PC-9 (cell line): ENCODE measurements around the gene SLC4A1AP. TPM values are rescaled to one million over a fixed set of nuclear protein-coding genes. Genes with fewer than 3 reads are reported as not detected.

ENCODE experiments used
- BruUV-seq: library from RNA; stranded (reverse); fragments of 400-500 nt; replicated peaks from 2 replicates; lab custom pipeline; 2021; lab: Mats Ljungman, UMichigan
- CTCF ChIA-PET: fragments of 300-600 bp; sonication (Branson Sonifier 250); formaldehyde crosslinking; loops from one replicate; lab custom pipeline; 2022; ENCODE audit warnings: antibody characterized with exemption; lab: Charles Lee
- POLR2A ChIA-PET: fragments of 300-600 bp; sonication (Branson Sonifier 250); formaldehyde crosslinking; loops from one replicate; lab custom pipeline; 2022; ENCODE audit warnings: antibody characterized with exemption; ENCODE audit not compliant: unreplicated experiment; lab: Charles Lee
- DNase-seq, 2 experiments: peaks; one replicate each; pipeline versions ENCODE4 v3.0.0 to v3.0.0-alpha.2; 2015 to 2022; ENCODE audit warnings: mixed read lengths in 1 of 2
- H2AFZ ChIP-seq: fragments of 200-600 bp; sonication (generic); 2 replicates; pipeline ENCODE4 v1.8.1; 2017; ENCODE audit warnings: antibody characterized with exemption
- H3F3A ChIP-seq: fragments of 200-600 bp; sonication (generic); 2 replicates; pipeline ENCODE4 v1.8.1; 2017; ENCODE audit warnings: antibody characterized with exemption, mild to moderate bottlenecking, low read depth; ENCODE audit not compliant: insufficient read depth
- H3K27ac ChIP-seq: fragments of 200-600 bp; sonication (generic); 2 replicates; pipeline ENCODE4 v1.6.1; 2016; ENCODE audit warnings: mixed run types
- H3K27me3 ChIP-seq: fragments of 200-600 bp; sonication (generic); 2 replicates; pipeline ENCODE4 v1.6.1; 2016; ENCODE audit warnings: low read depth, mixed run types; ENCODE audit not compliant: insufficient read depth
- H3K36me3 ChIP-seq: fragments of 200-600 bp; sonication (generic); 2 replicates; pipeline ENCODE4 v1.6.1; 2016; ENCODE audit warnings: low read depth, mixed run types
- H3K4me1 ChIP-seq: fragments of 200-600 bp; sonication (generic); replicated peaks from 2 replicates; pipeline ENCODE4 v1.6.1; 2016; ENCODE audit warnings: mixed run types; ENCODE audit not compliant: insufficient read depth
- H3K4me2 ChIP-seq: fragments of 200-600 bp; sonication (generic); 2 replicates; pipeline ENCODE4 v1.6.1; 2017; ENCODE audit warnings: mixed run types
- H3K4me3 ChIP-seq: fragments of 200-600 bp; sonication (generic); 2 replicates; pipeline ENCODE4 v1.6.1; 2016; ENCODE audit warnings: mixed run types
- H3K79me2 ChIP-seq: fragments of 200-600 bp; sonication (generic); 2 replicates; pipeline ENCODE4 v1.6.1; 2017; ENCODE audit warnings: low read depth, mixed run types
- H3K9me2 ChIP-seq: fragments of 200-600 bp; sonication (generic); 2 replicates; pipeline ENCODE4 v1.8.1; 2017; ENCODE audit warnings: mild to moderate bottlenecking; ENCODE audit not compliant: insufficient read depth
- H3K9me3 ChIP-seq: fragments of 200-600 bp; sonication (generic); 2 replicates; pipeline ENCODE4 v1.8.1; 2016; ENCODE audit warnings: low read depth; ENCODE audit not compliant: insufficient read depth
- H4K20me1 ChIP-seq: fragments of 200-600 bp; sonication (generic); 2 replicates; pipeline ENCODE4 v1.8.1; 2017; ENCODE audit not compliant: insufficient read depth
- CTCF ChIP-seq: fragments of 200-600 bp; sonication (generic); conservative IDR thresholded peaks from 2 replicates; pipeline ENCODE4 v1.6.1; 2017; ENCODE audit warnings: mixed run types, antibody characterized with exemption, mild to moderate bottlenecking, moderate library complexity
- EZH2 ChIP-seq: fragments of 200-600 bp; sonication (generic); IDR thresholded peaks from 2 replicates; pipeline ENCODE4 v1.8.0; 2017; ENCODE audit warnings: antibody characterized with exemption, low read depth
- intact Hi-C: fragments of 100-400 bp; cut with micrococcal nuclease; formaldehyde crosslinking; loops from one replicate; pipeline ENCODE4 v1.10.0; 2022; ENCODE audit not compliant: unreplicated experiment
- total RNA-seq: library from RNA; stranded (reverse); gene quantifications from 2 replicates; pipeline ENCODE4 v1.2.3, GENCODE V29; 2021

The SLC4A1AP gene
- total RNA-seq, 1 experiment from 2014 or later: 22.7 TPM

- Histone ChIP-seq H3K9me2 (no peaks in the 10 kb centered on the region; the same call in 1 of the 2 replicates), H3K4me2 (no peak overlapping the region), H3K27ac (no peak overlapping the region), H3K4me1 (peaks cover 23% of the 10 kb centered on the region), H4K20me1 (no peaks in the 10 kb centered on the region), H3K4me3 (no peak overlapping the region), H3K79me2 (no peaks in the 10 kb centered on the region), H3K9me3 (no peaks in the 10 kb centered on the region), H3K36me3 (no peaks in the 10 kb centered on the region), H2AFZ (no peak overlapping the region), H3K27me3 (no peaks in the 10 kb centered on the region), H3F3A (peaks cover 30% of the 10 kb centered on the region)
- no TSS peak for BruUV-seq
- ChIA-PET POLR2A (no interaction called here), CTCF (no interaction called here)
- intact Hi-C loops: no loop called here
- no peak for DNase-seq
- TF ChIP-seq EZH2: no peak
- TF ChIP-seq CTCF: no peak
Observed at GRCh38 chr2:27742571-27742970, 78.9 kb downstream of the SLC4A1AP start.

Other genes with a start within 250 kb of the SLC4A1AP start
- 67.9 and 83.9 TPM in 2 replicates for gene NRBP1, start 235.3 kb upstream of the SLC4A1AP start, total RNA-seq
- 62.9 and 91.7 TPM in 2 replicates for gene KRTCAP3, start 221.5 kb upstream of the SLC4A1AP start, total RNA-seq
- gene IFT172, start 174.1 kb upstream of the SLC4A1AP start, total RNA-seq: 26.2 and 27.2 TPM in 2 replicates
- 5.3 and 6.3 TPM in 2 replicates for gene FNDC4, start 168.7 kb upstream of the SLC4A1AP start, total RNA-seq
- 3.4 and 4.0 TPM in 2 replicates for gene GCKR, start 167.1 kb upstream of the SLC4A1AP start, total RNA-seq
- 27.1 and 40.6 TPM in 2 replicates for gene ZNF512, start 80.8 kb upstream of the SLC4A1AP start, total RNA-seq
- gene CCDC121, start 34.9 kb upstream of the SLC4A1AP start, total RNA-seq: 1.9 and 2.9 TPM in 2 replicates
- gene GPN1, start 34.8 kb upstream of the SLC4A1AP start, total RNA-seq: 37.3 and 45.1 TPM in 2 replicates
- gene SUPT7L, start 275 bp upstream of the SLC4A1AP start, total RNA-seq: 29.3 and 33.0 TPM in 2 replicates
- 81.9 and 86.3 TPM in 2 replicates for gene MRPL33, start 107.8 kb downstream of the SLC4A1AP start, total RNA-seq
- 4.5 and 6.8 TPM in 2 replicates for gene RBKS, start 226.5 kb downstream of the SLC4A1AP start, total RNA-seq
- 45.9 and 46.1 TPM in 2 replicates for gene BABAM2, start 226.8 kb downstream of the SLC4A1AP start, total RNA-seq